Heart left ventricle (tissue), 16 donors: ENCODE measurements around the gene LNP1. TPM values are rescaled to one million over a fixed set of nuclear protein-coding genes. Genes with fewer than 3 reads are reported as not detected.

Experiments used
- ATAC-seq, 4 donors: fragments of 200-7000 bp; cut with Tn5 transposase; one replicate each; pipeline ENCODE4 v1.9.1; 2020 to 2022; ENCODE audit warnings: moderate library complexity in 4 of 4, mild to moderate bottlenecking in 3 of 4, moderate number of reproducible peaks in 1 of 4
- DNase-seq, 5 donors: peaks; one replicate each; pipeline ENCODE4 v3.0.0-alpha.2; 2020
- H3K27ac ChIP-seq, 12 donors: fragments of 200-600 bp; sonication (generic) in 4 of 12; one replicate each; pipeline versions ENCODE4 v1.5.0 to v1.8.0; 2016 to 2022; ENCODE audit warnings: mild to moderate bottlenecking in 2 of 12
- H3K27me3 ChIP-seq, 9 donors: fragments of 200-600 bp; sonication (generic) in 2 of 9; one replicate each; pipeline versions ENCODE4 v1.5.1 to v1.8.0; 2016 to 2022; ENCODE audit warnings: mild to moderate bottlenecking in 3 of 9
- H3K36me3 ChIP-seq, 9 donors: fragments of 200-600 bp; sonication (generic) in 2 of 9; one replicate each; pipeline versions ENCODE4 v1.5.0 to v1.8.0; 2018 to 2022; ENCODE audit warnings: mild to moderate bottlenecking in 2 of 9
- H3K4me1 ChIP-seq, 12 donors: fragments of 200-600 bp; sonication (generic) in 4 of 12; one replicate each; pipeline versions ENCODE4 v1.5.0 to v1.8.0; 2016 to 2022; ENCODE audit warnings: mild to moderate bottlenecking in 3 of 12
- H3K4me3 ChIP-seq, 12 donors: fragments of 200-600 bp; sonication (generic) in 4 of 12; one replicate each; pipeline versions ENCODE4 v1.5.0 to v1.8.0; 2017 to 2022; ENCODE audit warnings: mild to moderate bottlenecking in 9 of 12, moderate library complexity in 4 of 12
- H3K9me3 ChIP-seq, 12 donors: fragments of 200-600 bp; sonication (generic) in 4 of 12; one replicate each; pipeline versions ENCODE4 v1.5.0 to v1.8.0; 2016 to 2022; ENCODE audit warnings: mild to moderate bottlenecking in 1 of 12
- CTCF ChIP-seq, 12 donors: fragments of 200-600 bp; sonication (generic) in 4 of 12; IDR thresholded peaks; one replicate each; pipeline versions ENCODE4 v1.5.0 to v1.8.0; 2018 to 2022; ENCODE audit warnings: antibody characterized with exemption in 12 of 12, mild to moderate bottlenecking in 5 of 12
- POLR2A ChIP-seq, 2 donors: fragments of 450-650 bp; IDR thresholded peaks; one replicate each; pipeline ENCODE4 v1.6.1; 2017; ENCODE audit warnings: antibody characterized with exemption in 2 of 2, mild to moderate bottlenecking in 2 of 2, moderate library complexity in 2 of 2
- WGBS, 4 donors: extraction: QIAGEN DNeasy Blood & Tissue Kit in 2 of 4; methylation state at CpG; one replicate each; pipeline versions ENCODE4 v1.1.5 to v1.1.7; 2013 to 2018; 5-methylcytosine and 5-hydroxymethylcytosine counted together
- intact Hi-C, 10 donors: fragments of 100-400 bp; cut with DNase I; formaldehyde crosslinking; loops; one replicate each; pipeline versions ENCODE4 v1.11.1 to v1.14.2; 2022
- polyA plus RNA-seq, 2 donors: library from polyadenylated mRNA; stranded (reverse); fragments of 200-250 nt; gene quantifications; one replicate each; pipeline ENCODE4 v1.2.3, GENCODE V29; 2013
- total RNA-seq, 9 donors: library from RNA; depleted of rRNA in 2 of 9; stranded (reverse); fragments of >200 nt in 2 of 9; fragmentation: NEBNext Ultra II Directional in 3 of 9; extraction: Animal tissue kit (Norgen Biotek cat#: 25700) in 3 of 9; gene quantifications; one replicate each; pipeline versions ENCODE4 v1.1.0 to v1.2.4, GENCODE V29; 2016 to 2023
- donor health status: ischemic (EF 13 %, LVEDD 7.1; RV severe dilation, severe dysfunction).
- donor health status: healthy with polysubstance abuse.
- donor health status: DM: no; HTN: yes; CAD: no.
- donor health status: DM: no; HTN: no; CAD: no.
- donor health status: ischemic (EF 25% LVEDD 6.9; RV normal size, moderate dysfunction).
- donor health status: ischemic (EF 25% LVEDD 5.7; RV mildly dilated, moderate dysfunction).
- donor health status: healthy.
- donor health status: DM: yes; HTN: yes; CAD: no.
- donor health status: ischemic (EF 35%, LVEDD 5.7; RV mildly dilated, moderate dysfunction).
- donor health status: nonischemic (EF 11% LVEDD 7.7; RV severe dilation, severe dysfunction).
- donor health status: DM: yes; HTN: yes; CAD: no.
- donor health status: PGD.
- donor health status: ischemic (EF 29% LVEDD 5.4; RV normal size, mild dysfunction).
- donor health status: nonischemic (EF 23%, LVEDD 6.1; RV moderate dilation, normal function).

LNP1 gene
- total and polyA plus RNA-seq, 11 donors: 1.4 to 5.9 (median 3.5) TPM

- WGBS, 4 donors: 0 to 3% (median 3%) methylated on average over 2 of the region's 2 CpGs
- Histone ChIP-seq H3K36me3 (no peaks in the 10 kb centered on the region), H3K27me3 (no peaks in the 10 kb centered on the region), H3K9me3 (peaks cover 0 to 9% (median 3%) of the 10 kb centered on the region in 12 donors), H3K4me1 (peaks cover 0 to 52% (median 27%) of the 10 kb centered on the region in 12 donors), H3K4me3 (peak overlapping the region; percentile 56 to 98 (median 88)), H3K27ac (peak overlapping the region in 11 of 12 donors; percentile 89 to 97 (median 94))
- ATAC-seq (no peak), DNase-seq (no peak)
- TF ChIP-seq CTCF (IDR thresholded peaks at IDR 0.05) (no peak), POLR2A (IDR thresholded peaks at IDR 0.05) (no peak)
- intact Hi-C loops: loop anchor here in 4 of 10 donors (5.0 to 10.0 kb wide), 6 partner anchors 65 to 1877 kb away; partner anchors contain the start of genes TMEM45A (in 2 of the 4), CLDND1 (in 1 of the 4), NIT2 (in 1 of the 4) and TFG (in 1 of the 4)
Measured at GRCh38 chr3:100402256-100402655, 917 bp downstream of the LNP1 start.

GRCh38 chr3:100402891-100403290, 1.6 kb downstream of the LNP1 start:
- intact Hi-C loops: loop anchor here in 4 of 10 donors (5.0 to 10.0 kb wide), 6 partner anchors 66 to 1878 kb away; partner anchors contain the start of genes TMEM45A (in 2 of the 4), CLDND1 (in 1 of the 4), NIT2 (in 1 of the 4) and TFG (in 1 of the 4)

GRCh38 chr3:100403362-100404249, 2.3 kb downstream of the LNP1 start:
- 62 to 68% (median 65%) methylated on average over 5 of the region's 5 CpGs for WGBS, 4 donors
- H3K4me1 ChIP-seq: peaks cover 0 to 45% (median 24%) of the 10 kb centered on the region in 12 donors
- ATAC-seq (no peak), DNase-seq (no peak)
- TF ChIP-seq POLR2A (IDR thresholded peaks at IDR 0.05) (no peak), CTCF (IDR thresholded peaks at IDR 0.05) (no peak)
- peak overlapping the region in 9 of 12 donors; percentile 76 to 98 (median 93) for H3K4me3 ChIP-seq
- peak overlapping the region in 1 of 12 donors; percentile 95 for H3K27ac ChIP-seq
- no peaks in the 10 kb centered on the region for H3K36me3 ChIP-seq
- H3K27me3 ChIP-seq: no peaks in the 10 kb centered on the region
- intact Hi-C loops: loop anchor here in 4 of 10 donors (5.0 to 10.0 kb wide), 6 partner anchors 66 to 1879 kb away; partner anchors contain the start of genes TMEM45A (in 2 of the 4), CLDND1 (in 1 of the 4), NIT2 (in 1 of the 4) and TFG (in 1 of the 4)
- H3K9me3 ChIP-seq: peaks cover 0 to 21% (median 8%) of the 10 kb centered on the region in 12 donors

More at GRCh38 chr3:100402891-100403290, 1.6 kb downstream of the LNP1 start:
- no peaks in the 10 kb centered on the region for H3K36me3 ChIP-seq
- peak overlapping the region in 5 of 12 donors; percentile 3 to 96 (median 92) for H3K27ac ChIP-seq
- H3K27me3 ChIP-seq: no peaks in the 10 kb centered on the region
- ATAC-seq (no peak), DNase-seq (no peak)
- peak overlapping the region in 11 of 12 donors; percentile 76 to 98 (median 88) for H3K4me3 ChIP-seq
- H3K4me1 ChIP-seq: peaks cover 0 to 50% (median 27%) of the 10 kb centered on the region in 12 donors
- WGBS, 4 donors: 35 to 42% (median 38%) methylated on average over 2 of the region's 2 CpGs
- TF ChIP-seq POLR2A (IDR thresholded peaks at IDR 0.05) (no peak), CTCF (IDR thresholded peaks at IDR 0.05) (no peak)
- H3K9me3 ChIP-seq: peaks cover 0 to 16% (median 8%) of the 10 kb centered on the region in 12 donors

GRCh38 chr3:100404250-100404548, 2.9 kb downstream of the LNP1 start:
- TF ChIP-seq CTCF (IDR thresholded peaks at IDR 0.05) (no peak), POLR2A (IDR thresholded peaks at IDR 0.05) (no peak)
- Histone ChIP-seq H3K4me1 (peaks cover 0 to 39% (median 19%) of the 10 kb centered on the region in 12 donors), H3K36me3 (no peaks in the 10 kb centered on the region), H3K9me3 (peaks cover 0 to 21% (median 8%) of the 10 kb centered on the region in 12 donors), H3K4me3 (no peak overlapping the region), H3K27ac (no peak overlapping the region), H3K27me3 (no peaks in the 10 kb centered on the region)
- no peak for DNase-seq
- intact Hi-C loops: loop anchor here in 4 of 10 donors (5.0 to 10.0 kb wide), 6 partner anchors 67 to 1879 kb away; partner anchors contain the start of genes TMEM45A (in 2 of the 4), CLDND1 (in 1 of the 4), NIT2 (in 1 of the 4) and TFG (in 1 of the 4)
- no peak for ATAC-seq
- 83 to 100% (median 95%) methylated on average over 1 of the region's 1 CpG for WGBS, 4 donors
